GM12878 (cell line): ENCODE measurements around the gene LXN. TPM values are rescaled to one million over a fixed set of nuclear protein-coding genes. Genes with fewer than 3 reads are reported as not detected.

Experiments used
- ATF3 ChIP-seq: IDR thresholded peaks from 2 replicates; pipeline ENCODE4 v1.6.1; 2011; ENCODE audit warnings: low read depth, mild to moderate bottlenecking, low read length, moderate library complexity, borderline replicate concordance; ENCODE audit errors: extremely low read depth
- BACH1 ChIP-seq: fragments of 450-650 bp; IDR thresholded peaks from 2 replicates; pipeline ENCODE4 v1.6.1; 2017; ENCODE audit warnings: mild to moderate bottlenecking, borderline replicate concordance
- BHLHE40 ChIP-seq, 2 experiments: fragments of 450-650 bp in 1 of 2; IDR thresholded peaks; 2 replicates each; pipeline ENCODE4 v1.6.1; 2011 to 2017; ENCODE audit warnings: low read depth in 2 of 2, borderline replicate concordance in 1 of 2, improper control_type of control experiment in 1 of 2, low read length in 1 of 2, mild to moderate bottlenecking in 1 of 2
- CHD2 ChIP-seq: IDR thresholded peaks from 2 replicates; pipeline ENCODE4 v1.6.1; 2011; ENCODE audit warnings: low read depth, low read length, improper control_type of control experiment, borderline replicate concordance
- CREM ChIP-seq: IDR thresholded peaks from 2 replicates; pipeline ENCODE4 v1.6.1; 2014; ENCODE audit warnings: antibody characterized with exemption, low read depth
- DPF2 ChIP-seq: fragments of 450-650 bp; IDR thresholded peaks from 2 replicates; pipeline ENCODE4 v1.6.1; 2017; ENCODE audit warnings: mild to moderate bottlenecking
- HDGF ChIP-seq: fragments of 450-650 bp; IDR thresholded peaks from 2 replicates; pipeline ENCODE4 v1.6.1; 2016; ENCODE audit warnings: antibody characterized with exemption
- MEF2B ChIP-seq: fragments of 450-650 bp; IDR thresholded peaks from 2 replicates; pipeline ENCODE4 v1.6.1; 2018; ENCODE audit warnings: mild to moderate bottlenecking, moderate library complexity; ENCODE audit not compliant: partially characterized antibody, poor library complexity, severe bottlenecking
- MTA3 ChIP-seq: IDR thresholded peaks from 2 replicates; pipeline ENCODE4 v1.6.1; 2012; ENCODE audit warnings: low read length, inconsistent platforms, borderline replicate concordance
- NBN ChIP-seq: fragments of 450-650 bp; IDR thresholded peaks from 2 replicates; pipeline ENCODE4 v1.6.1; 2016
- NFXL1 ChIP-seq: fragments of 450-650 bp; IDR thresholded peaks from 2 replicates; pipeline ENCODE4 v1.6.1; 2017; ENCODE audit warnings: antibody characterized with exemption, mild to moderate bottlenecking, borderline replicate concordance
- NR2F1 ChIP-seq: fragments of 450-650 bp; conservative IDR thresholded peaks from 2 replicates; pipeline ENCODE4 v1.6.1; 2017; ENCODE audit warnings: mild to moderate bottlenecking
- PAX5 ChIP-seq: IDR thresholded peaks from 2 replicates; pipeline ENCODE4 v1.6.1; 2011; ENCODE audit warnings: low read depth, low read length, borderline replicate concordance
- ZNF207 ChIP-seq: fragments of 450-650 bp; IDR thresholded peaks from 2 replicates; pipeline ENCODE4 v1.6.1; 2014; ENCODE audit warnings: antibody characterized with exemption, mild to moderate bottlenecking, borderline replicate concordance
- ZNF687 ChIP-seq: fragments of 450-650 bp; IDR thresholded peaks from 2 replicates; pipeline ENCODE4 v1.6.1; 2017; ENCODE audit warnings: mild to moderate bottlenecking, moderate library complexity
- polyA plus RNA-seq, 11 experiments: library from polyadenylated mRNA; depleted of rRNA in 4 of 11; unstranded in 6 of 11; stranded (reverse) in 5 of 11; fragments of >200 nt; fragmentation: Nextera tagmentation in 4 of 11; fragmentation: Illumina TruSeq in 1 of 11; extraction: Ambion mirVana in 4 of 11; extraction: Trizol in 1 of 11; gene quantifications; 1 replicate in 1 of 11; 2 replicates in 10 of 11; pipeline versions ENCODE4 v1.2.1 to v1.2.3, GENCODE V29; 2011 to 2016; ENCODE audit warnings: inconsistent platforms in 2 of 11, missing spikeins in 2 of 11, low read depth in 1 of 11
- total RNA-seq, 4 experiments: library from RNA; depleted of rRNA in 3 of 4; stranded (reverse); fragments of >200 nt in 3 of 4; fragmentation: Illumina TruSeq in 1 of 4; extraction: Trizol in 1 of 4; gene quantifications; 2 replicates each; pipeline versions ENCODE4 v1.2.1 to v1.2.3, GENCODE V29; 2013 to 2021
- TF ChIP-seq, protein P1 (sequence below): fragments of 450-650 bp; formaldehyde crosslinking; IDR thresholded peaks from 2 replicates; pipeline ENCODE4 v1.5.0; 2022; ENCODE audit warnings: mild to moderate bottlenecking, missing genetic modification characterization
- TF ChIP-seq, protein P2 (sequence below): fragments of 450-650 bp; IDR thresholded peaks from 2 replicates; pipeline ENCODE4 v1.6.1; 2017; ENCODE audit warnings: mild to moderate bottlenecking
- TF ChIP-seq, protein P3 (sequence below): IDR thresholded peaks from 2 replicates; pipeline ENCODE4 v1.6.1; 2012; ENCODE audit warnings: low read depth, low read length, improper control_type of control experiment

The LXN gene
- total and polyA plus RNA-seq, 10 of the 15 experiments (the other 5 are each of a cell fraction or from before 2014, with no cell fraction given) = 10.7 to 45.0 (median 20.4) TPM

DNA sequence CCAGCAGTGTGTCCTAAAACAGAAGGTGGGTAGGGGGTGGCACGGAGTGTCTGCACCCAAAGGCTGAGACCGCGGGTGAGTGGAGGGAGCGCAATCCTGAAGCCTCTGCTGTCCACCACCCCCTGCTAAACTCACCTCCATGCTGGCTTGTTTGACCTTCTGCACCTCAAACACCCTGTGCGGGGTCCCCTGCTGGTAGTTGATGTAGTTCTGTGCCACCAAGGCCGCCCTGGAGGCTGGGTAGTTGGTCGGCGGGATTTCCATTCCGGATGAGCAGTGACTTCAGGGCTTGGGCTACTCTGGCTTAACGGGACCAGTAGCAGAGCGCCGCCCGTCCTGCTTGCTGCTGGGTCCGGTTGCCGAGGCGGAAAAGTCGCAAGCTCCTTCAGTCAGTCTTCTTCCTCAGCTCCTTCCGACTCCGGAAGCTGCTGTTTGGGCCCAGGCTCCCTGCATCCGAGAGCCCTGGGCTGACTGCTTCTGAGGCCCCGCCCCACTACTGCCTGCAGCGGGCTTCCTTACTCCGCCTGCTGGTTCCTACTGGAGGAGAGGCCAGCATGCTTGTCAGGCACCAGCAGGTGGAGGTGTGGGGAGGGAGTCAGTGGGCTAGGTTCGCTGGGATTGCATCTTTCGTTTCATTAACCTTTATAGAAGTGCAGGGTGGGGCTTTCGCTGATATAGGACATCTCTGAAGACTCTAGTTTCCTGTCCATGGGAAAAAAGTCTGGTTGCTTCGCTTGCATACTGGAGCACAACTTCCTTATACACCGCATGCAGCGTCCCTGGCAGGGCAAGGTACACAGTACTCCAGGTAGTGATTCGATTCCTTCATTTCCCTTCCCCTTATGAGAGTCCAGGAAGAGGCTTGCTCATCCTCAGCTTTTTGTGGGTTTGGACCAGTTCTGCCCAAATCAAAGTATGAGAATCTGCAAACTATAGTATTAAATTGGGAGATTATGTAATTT is at the start of gene LXN (continued):
- TF ChIP-seq, protein P1, sequence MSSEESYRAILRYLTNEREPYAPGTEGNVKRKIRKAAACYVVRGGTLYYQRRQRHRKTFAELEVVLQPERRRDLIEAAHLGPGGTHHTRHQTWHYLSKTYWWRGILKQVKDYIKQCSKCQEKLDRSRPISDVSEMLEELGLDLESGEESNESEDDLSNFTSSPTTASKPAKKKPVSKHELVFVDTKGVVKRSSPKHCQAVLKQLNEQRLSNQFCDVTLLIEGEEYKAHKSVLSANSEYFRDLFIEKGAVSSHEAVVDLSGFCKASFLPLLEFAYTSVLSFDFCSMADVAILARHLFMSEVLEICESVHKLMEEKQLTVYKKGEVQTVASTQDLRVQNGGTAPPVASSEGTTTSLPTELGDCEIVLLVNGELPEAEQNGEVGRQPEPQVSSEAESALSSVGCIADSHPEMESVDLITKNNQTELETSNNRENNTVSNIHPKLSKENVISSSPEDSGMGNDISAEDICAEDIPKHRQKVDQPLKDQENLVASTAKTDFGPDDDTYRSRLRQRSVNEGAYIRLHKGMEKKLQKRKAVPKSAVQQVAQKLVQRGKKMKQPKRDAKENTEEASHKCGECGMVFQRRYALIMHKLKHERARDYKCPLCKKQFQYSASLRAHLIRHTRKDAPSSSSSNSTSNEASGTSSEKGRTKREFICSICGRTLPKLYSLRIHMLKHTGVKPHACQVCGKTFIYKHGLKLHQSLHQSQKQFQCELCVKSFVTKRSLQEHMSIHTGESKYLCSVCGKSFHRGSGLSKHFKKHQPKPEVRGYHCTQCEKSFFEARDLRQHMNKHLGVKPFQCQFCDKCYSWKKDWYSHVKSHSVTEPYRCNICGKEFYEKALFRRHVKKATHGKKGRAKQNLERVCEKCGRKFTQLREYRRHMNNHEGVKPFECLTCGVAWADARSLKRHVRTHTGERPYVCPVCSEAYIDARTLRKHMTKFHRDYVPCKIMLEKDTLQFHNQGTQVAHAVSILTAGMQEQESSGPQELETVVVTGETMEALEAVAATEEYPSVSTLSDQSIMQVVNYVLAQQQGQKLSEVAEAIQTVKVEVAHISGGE = no peak
- TF ChIP-seq HDGF (peak; percentile 31; the same call in 1 of the 2 replicates), ZNF207 (no peak), ZNF687 (peak; percentile 57; the same call in 1 of the 2 replicates), NBN (0 out of 2 replicates have a peak, but pooled peaks have one; percentile 53), MEF2B (no peak), PAX5 (no peak), CREM (0 out of 2 replicates have a peak, but pooled peaks have one; percentile 7), ATF3 (no peak), BHLHE40 (IDR thresholded peaks at IDR 0.05; ENCODE audit: borderline replicate concordance in 1 of 2, low read depth in 2 of 2, low read length in 1 of 2) (no peak; a peak in 1 of 4 replicates), DPF2 (peak; percentile 58; the same call in 1 of the 2 replicates), BACH1 (0 out of 2 replicates have a peak, but pooled peaks have one; percentile 8), NFXL1 (no peak), NR2F1 (peak; percentile 84), MTA3 (no peak), CHD2 (0 out of 2 replicates have a peak, but pooled peaks have one; percentile 10)
- TF ChIP-seq, protein P2, sequence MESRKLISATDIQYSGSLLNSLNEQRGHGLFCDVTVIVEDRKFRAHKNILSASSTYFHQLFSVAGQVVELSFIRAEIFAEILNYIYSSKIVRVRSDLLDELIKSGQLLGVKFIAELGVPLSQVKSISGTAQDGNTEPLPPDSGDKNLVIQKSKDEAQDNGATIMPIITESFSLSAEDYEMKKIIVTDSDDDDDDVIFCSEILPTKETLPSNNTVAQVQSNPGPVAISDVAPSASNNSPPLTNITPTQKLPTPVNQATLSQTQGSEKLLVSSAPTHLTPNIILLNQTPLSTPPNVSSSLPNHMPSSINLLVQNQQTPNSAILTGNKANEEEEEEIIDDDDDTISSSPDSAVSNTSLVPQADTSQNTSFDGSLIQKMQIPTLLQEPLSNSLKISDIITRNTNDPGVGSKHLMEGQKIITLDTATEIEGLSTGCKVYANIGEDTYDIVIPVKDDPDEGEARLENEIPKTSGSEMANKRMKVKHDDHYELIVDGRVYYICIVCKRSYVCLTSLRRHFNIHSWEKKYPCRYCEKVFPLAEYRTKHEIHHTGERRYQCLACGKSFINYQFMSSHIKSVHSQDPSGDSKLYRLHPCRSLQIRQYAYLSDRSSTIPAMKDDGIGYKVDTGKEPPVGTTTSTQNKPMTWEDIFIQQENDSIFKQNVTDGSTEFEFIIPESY = no peak
- TF ChIP-seq, protein P3, sequence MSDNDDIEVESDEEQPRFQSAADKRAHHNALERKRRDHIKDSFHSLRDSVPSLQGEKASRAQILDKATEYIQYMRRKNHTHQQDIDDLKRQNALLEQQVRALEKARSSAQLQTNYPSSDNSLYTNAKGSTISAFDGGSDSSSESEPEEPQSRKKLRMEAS = no peak
